ENCODE data around the gene CFAP73. TPM values are rescaled to one million over a fixed set of nuclear protein-coding genes. Genes with fewer than 3 reads are reported as not detected.

CFAP73 gene
- polyA plus RNA-seq, 1 donor from 2014 or later, result not detected

DNA sequence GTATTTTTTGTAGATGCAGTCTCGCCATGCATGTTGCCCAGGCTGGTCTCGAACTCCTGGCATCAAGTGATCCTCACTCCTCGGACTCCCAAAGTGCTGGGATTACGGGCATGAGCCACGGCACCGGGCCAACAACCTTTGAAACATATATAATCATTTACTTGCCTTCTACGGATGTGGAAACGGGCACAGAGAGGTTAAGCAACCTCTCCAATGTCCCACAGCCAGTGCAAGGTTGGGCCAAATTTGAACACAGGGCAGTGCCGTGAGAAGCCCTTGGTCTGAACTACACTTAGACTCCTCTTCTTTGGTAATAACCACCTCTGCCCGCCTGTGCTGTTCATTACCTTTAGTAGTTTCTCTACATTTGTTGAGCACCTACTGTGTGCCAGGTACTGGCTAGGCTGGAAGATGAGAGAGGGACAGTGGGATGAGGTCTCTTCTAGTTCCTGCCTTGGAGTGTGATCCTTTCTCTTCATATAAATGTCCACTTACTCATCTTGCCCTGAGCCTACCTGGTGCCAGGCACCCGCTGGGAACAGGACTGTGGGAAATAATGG is 33.6 kb downstream of the CFAP73 start:
- H3K79me2 ChIP-seq (replicated peaks; ENCODE audit: insufficient read depth, low read length), result peaks cover 13% of the 10 kb centered on the region
- H3K27ac ChIP-seq (ENCODE audit: low read length), result no peak overlapping the region
- H3K4me3 ChIP-seq (ENCODE audit: low read length), result no peak overlapping the region
- H3K9me2 ChIP-seq (ENCODE audit: insufficient read depth, low read length), result no peaks in the 10 kb centered on the region
- H3K9ac ChIP-seq (ENCODE audit: low read length), result no peak overlapping the region
- no peak overlapping the region for H2AFZ ChIP-seq (ENCODE audit: low read depth, low read length)
- no peak overlapping the region for H3K4me2 ChIP-seq (ENCODE audit: low read length)
- no peaks in the 10 kb centered on the region for H3K9me3 ChIP-seq (ENCODE audit: low read length)
- TF ChIP-seq EZH2 (IDR thresholded peaks at IDR 0.05; ENCODE audit: borderline replicate concordance, insufficient read depth, low read length, poor library complexity, severe bottlenecking) (no peak), SMC3 (conservative IDR thresholded peaks at IDR 0.05; ENCODE audit: poor library complexity) (no peak), TAF1 (IDR thresholded peaks at IDR 0.05; ENCODE audit: low read depth) (no peak), REST (IDR thresholded peaks at IDR 0.05; ENCODE audit: borderline replicate concordance) (no peak)
- TF ChIP-seq, protein P1, sequence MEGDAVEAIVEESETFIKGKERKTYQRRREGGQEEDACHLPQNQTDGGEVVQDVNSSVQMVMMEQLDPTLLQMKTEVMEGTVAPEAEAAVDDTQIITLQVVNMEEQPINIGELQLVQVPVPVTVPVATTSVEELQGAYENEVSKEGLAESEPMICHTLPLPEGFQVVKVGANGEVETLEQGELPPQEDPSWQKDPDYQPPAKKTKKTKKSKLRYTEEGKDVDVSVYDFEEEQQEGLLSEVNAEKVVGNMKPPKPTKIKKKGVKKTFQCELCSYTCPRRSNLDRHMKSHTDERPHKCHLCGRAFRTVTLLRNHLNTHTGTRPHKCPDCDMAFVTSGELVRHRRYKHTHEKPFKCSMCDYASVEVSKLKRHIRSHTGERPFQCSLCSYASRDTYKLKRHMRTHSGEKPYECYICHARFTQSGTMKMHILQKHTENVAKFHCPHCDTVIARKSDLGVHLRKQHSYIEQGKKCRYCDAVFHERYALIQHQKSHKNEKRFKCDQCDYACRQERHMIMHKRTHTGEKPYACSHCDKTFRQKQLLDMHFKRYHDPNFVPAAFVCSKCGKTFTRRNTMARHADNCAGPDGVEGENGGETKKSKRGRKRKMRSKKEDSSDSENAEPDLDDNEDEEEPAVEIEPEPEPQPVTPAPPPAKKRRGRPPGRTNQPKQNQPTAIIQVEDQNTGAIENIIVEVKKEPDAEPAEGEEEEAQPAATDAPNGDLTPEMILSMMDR (IDR thresholded peaks at IDR 0.05; ENCODE audit: poor library complexity, severe bottlenecking), result no peak
- H3K27me3 ChIP-seq (ENCODE audit: insufficient read depth, low read depth, low read length), result no peaks in the 10 kb centered on the region
- H4K20me1 ChIP-seq (ENCODE audit: insufficient read depth), result no peaks in the 10 kb centered on the region
- peaks cover under 1% of the 10 kb centered on the region for H3K36me3 ChIP-seq (ENCODE audit: insufficient read depth, low read length)
- H3F3A ChIP-seq (ENCODE audit: insufficient read depth, low read length, poor library complexity, severe bottlenecking), result no peaks in the 10 kb centered on the region

GRCh38 chr12:113184098-113184899 is 34.8 kb downstream of the CFAP73 start:
- Histone ChIP-seq H2AFZ (ENCODE audit: low read depth, low read length) (no peak overlapping the region), H4K20me1 (ENCODE audit: insufficient read depth) (no peaks in the 10 kb centered on the region), H3K4me2 (ENCODE audit: low read length) (no peak overlapping the region), H3K79me2 (replicated peaks; ENCODE audit: insufficient read depth, low read length) (peaks cover 13% of the 10 kb centered on the region), H3K27ac (ENCODE audit: low read length) (no peak overlapping the region), H3K4me3 (ENCODE audit: low read length) (peak overlapping the region; percentile 90), H3F3A (ENCODE audit: insufficient read depth, low read length, poor library complexity, severe bottlenecking) (no peaks in the 10 kb centered on the region), H3K9me3 (ENCODE audit: low read length) (no peaks in the 10 kb centered on the region), H3K27me3 (ENCODE audit: insufficient read depth, low read depth, low read length) (no peaks in the 10 kb centered on the region), H3K9me2 (ENCODE audit: insufficient read depth, low read length) (no peaks in the 10 kb centered on the region), H3K9ac (ENCODE audit: low read length) (no peak overlapping the region), H3K36me3 (ENCODE audit: insufficient read depth, low read length) (no peaks in the 10 kb centered on the region)
- TF ChIP-seq EP300 (conservative IDR thresholded peaks at IDR 0.05; ENCODE audit: poor library complexity, severe bottlenecking), result no peak
- TF ChIP-seq POLR2AphosphoS5 (IDR thresholded peaks at IDR 0.05), result no peak
- no peak for TF ChIP-seq REST (IDR thresholded peaks at IDR 0.05; ENCODE audit: borderline replicate concordance)
- TF ChIP-seq, protein P1 (IDR thresholded peaks at IDR 0.05; ENCODE audit: poor library complexity, severe bottlenecking), result no peak
- TF ChIP-seq RAD21 (conservative IDR thresholded peaks at IDR 0.05), result no peak
- no peak for TF ChIP-seq SMC3 (conservative IDR thresholded peaks at IDR 0.05; ENCODE audit: poor library complexity)
- no peak for TF ChIP-seq EZH2 (IDR thresholded peaks at IDR 0.05; ENCODE audit: borderline replicate concordance, insufficient read depth, low read length, poor library complexity, severe bottlenecking)
- no peak for TF ChIP-seq TAF1 (IDR thresholded peaks at IDR 0.05; ENCODE audit: low read depth)
- no peak for TF ChIP-seq MXI1 (conservative IDR thresholded peaks at IDR 0.05; ENCODE audit: poor library complexity, severe bottlenecking)

Measured in neural cell (in vitro differentiated cells).